A673 (cell line): ENCODE results near the gene GPR82. TPM values are rescaled to one million over a fixed set of nuclear protein-coding genes. Genes with fewer than 3 reads are reported as not detected.

Experiments used
- BruUV-seq: library from RNA; stranded (reverse); fragments of 400-500 nt; replicated peaks from 2 replicates; lab custom pipeline; 2021; lab: Mats Ljungman, UMichigan
- CTCF ChIA-PET: fragments of 300-600 bp; sonication (Branson Sonifier 250); formaldehyde crosslinking; loops from one replicate; lab custom pipeline; 2022; ENCODE audit warnings: antibody characterized with exemption; lab: Charles Lee
- POLR2A ChIA-PET: fragments of 300-600 bp; sonication (Branson Sonifier 250); formaldehyde crosslinking; loops from one replicate; lab custom pipeline; 2022; ENCODE audit warnings: antibody characterized with exemption; ENCODE audit not compliant: low non-redundant PET; lab: Charles Lee
- DNase-seq: peaks from one replicate; pipeline ENCODE4 v3.0.0-alpha.2; 2015; ENCODE audit warnings: low spot score
- H3K27ac ChIP-seq: fragments of 200-600 bp; sonication (generic); 2 replicates; pipeline ENCODE4 v1.5.1; 2016; ENCODE audit warnings: mixed run types, low read depth, mild to moderate bottlenecking, mixed read lengths, antibody characterized with exemption, low read length; ENCODE audit not compliant: poor library complexity, severe bottlenecking
- H3K27me3 ChIP-seq: fragments of 200-600 bp; sonication (generic); replicated peaks from 2 replicates; pipeline ENCODE4 v1.6.1; 2017; ENCODE audit warnings: mixed run types, low read depth, mild to moderate bottlenecking, mixed read lengths, antibody characterized with exemption, low read length; ENCODE audit not compliant: insufficient read depth, poor library complexity
- H3K36me3 ChIP-seq: fragments of 200-600 bp; sonication (generic); 2 replicates; pipeline ENCODE4 v1.6.1; 2016; ENCODE audit warnings: mixed run types, mild to moderate bottlenecking, mixed read lengths, antibody characterized with exemption, low read length; ENCODE audit not compliant: insufficient read depth, poor library complexity, severe bottlenecking
- H3K4me1 ChIP-seq: fragments of 200-600 bp; sonication (generic); 2 replicates; pipeline ENCODE4 v1.6.1; 2017; ENCODE audit warnings: mixed run types, mild to moderate bottlenecking, mixed read lengths, antibody characterized with exemption, low read length; ENCODE audit not compliant: insufficient read depth, poor library complexity, severe bottlenecking
- H3K4me3 ChIP-seq: fragments of 200-600 bp; sonication (generic); 2 replicates; pipeline ENCODE4 v1.5.1; 2016; ENCODE audit warnings: low read depth, mixed run types, mild to moderate bottlenecking, mixed read lengths, low read length; ENCODE audit not compliant: poor library complexity, severe bottlenecking
- H3K9me3 ChIP-seq: fragments of 200-600 bp; sonication (generic); 2 replicates; pipeline ENCODE4 v1.6.1; 2016; ENCODE audit warnings: mixed run types, low read depth, mild to moderate bottlenecking, mixed read lengths, antibody characterized with exemption, low read length; ENCODE audit not compliant: poor library complexity, severe bottlenecking
- EZH2 ChIP-seq: fragments of 200-600 bp; sonication (generic); IDR thresholded peaks from 2 replicates; pipeline ENCODE4 v1.6.1; 2017; ENCODE audit warnings: borderline replicate concordance, low read depth, mild to moderate bottlenecking, mixed read lengths, antibody characterized with exemption, low read length; ENCODE audit not compliant: poor library complexity, severe bottlenecking
- intact Hi-C: fragments of 100-400 bp; cut with micrococcal nuclease; formaldehyde crosslinking; loops from one replicate; pipeline ENCODE4 v1.10.0; 2022; ENCODE audit not compliant: unreplicated experiment
- total RNA-seq: library from RNA; stranded (reverse); gene quantifications from 2 replicates; pipeline ENCODE4 v1.2.3, GENCODE V29; 2021
- TF ChIP-seq, protein P1 (sequence below): fragments of 300-800, 200-600 bp; sonication (generic); conservative IDR thresholded peaks from 2 replicates; pipeline ENCODE4 v1.5.1; 2017; ENCODE audit warnings: low read depth, mild to moderate bottlenecking, antibody characterized with exemption, low read length, moderate library complexity, mixed read lengths

Gene GPR82
- total RNA-seq, 1 experiment from 2014 or later = not detected

DNA sequence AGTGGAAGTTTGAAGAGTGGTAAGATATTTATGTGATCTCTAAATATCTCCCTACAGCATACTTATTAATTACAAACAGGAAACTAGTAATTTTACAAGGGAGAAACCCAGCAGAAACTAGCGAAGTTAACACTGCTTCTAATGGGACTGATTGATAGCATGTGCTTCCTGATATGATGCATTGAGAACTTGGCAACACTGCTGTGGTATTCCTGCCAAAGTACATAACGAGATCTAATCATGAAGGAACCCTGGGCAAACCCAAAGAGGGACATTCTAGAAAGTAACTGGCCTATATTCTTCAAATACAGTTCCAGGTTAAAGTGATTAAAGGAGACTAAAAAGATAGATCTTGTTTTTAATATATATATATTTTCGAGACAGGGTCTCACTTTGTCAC lies 39.8 kb upstream of the GPR82 start:
- H3K4me1 ChIP-seq = no peaks in the 10 kb centered on the region
- POLR2A ChIA-PET = no interaction called here
- H3K27me3 ChIP-seq = no peaks in the 10 kb centered on the region
- H3K4me3 ChIP-seq = no peak overlapping the region
- no peaks in the 10 kb centered on the region for H3K9me3 ChIP-seq
- intact Hi-C loops = no loop called here
- no peak overlapping the region for H3K27ac ChIP-seq
- no TSS peak for BruUV-seq
- CTCF ChIA-PET = no interaction called here
- peak; percentile 21 for DNase-seq
- TF ChIP-seq, protein P1, sequence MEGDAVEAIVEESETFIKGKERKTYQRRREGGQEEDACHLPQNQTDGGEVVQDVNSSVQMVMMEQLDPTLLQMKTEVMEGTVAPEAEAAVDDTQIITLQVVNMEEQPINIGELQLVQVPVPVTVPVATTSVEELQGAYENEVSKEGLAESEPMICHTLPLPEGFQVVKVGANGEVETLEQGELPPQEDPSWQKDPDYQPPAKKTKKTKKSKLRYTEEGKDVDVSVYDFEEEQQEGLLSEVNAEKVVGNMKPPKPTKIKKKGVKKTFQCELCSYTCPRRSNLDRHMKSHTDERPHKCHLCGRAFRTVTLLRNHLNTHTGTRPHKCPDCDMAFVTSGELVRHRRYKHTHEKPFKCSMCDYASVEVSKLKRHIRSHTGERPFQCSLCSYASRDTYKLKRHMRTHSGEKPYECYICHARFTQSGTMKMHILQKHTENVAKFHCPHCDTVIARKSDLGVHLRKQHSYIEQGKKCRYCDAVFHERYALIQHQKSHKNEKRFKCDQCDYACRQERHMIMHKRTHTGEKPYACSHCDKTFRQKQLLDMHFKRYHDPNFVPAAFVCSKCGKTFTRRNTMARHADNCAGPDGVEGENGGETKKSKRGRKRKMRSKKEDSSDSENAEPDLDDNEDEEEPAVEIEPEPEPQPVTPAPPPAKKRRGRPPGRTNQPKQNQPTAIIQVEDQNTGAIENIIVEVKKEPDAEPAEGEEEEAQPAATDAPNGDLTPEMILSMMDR = no peak
- TF ChIP-seq EZH2 = no peak
- H3K36me3 ChIP-seq = no peaks in the 10 kb centered on the region

DNA sequence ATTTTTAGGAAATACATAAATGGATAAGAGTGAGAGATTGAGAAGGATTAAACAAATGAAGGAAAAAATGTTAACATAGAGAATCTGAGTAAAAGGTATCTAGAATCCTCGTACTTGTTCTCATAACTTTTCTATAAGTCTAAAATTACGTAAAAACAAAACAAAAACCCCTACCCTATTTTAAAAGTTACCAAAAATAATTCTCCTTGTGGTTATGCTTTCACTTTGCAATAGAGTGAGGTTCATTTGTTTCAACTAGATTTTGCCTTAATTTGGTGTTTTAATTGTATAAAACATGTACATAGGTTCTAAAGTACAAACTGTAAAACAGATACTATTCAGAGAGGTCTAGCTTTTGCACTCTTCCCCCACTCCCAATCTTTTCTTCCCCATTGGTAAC lies 39.0 kb upstream of the GPR82 start:
- Histone ChIP-seq H3K36me3 (no peaks in the 10 kb centered on the region), H3K27ac (no peak overlapping the region), H3K27me3 (no peaks in the 10 kb centered on the region), H3K9me3 (no peaks in the 10 kb centered on the region), H3K4me3 (no peak overlapping the region), H3K4me1 (no peaks in the 10 kb centered on the region)
- DNase-seq = no peak
- POLR2A ChIA-PET = no interaction called here
- CTCF ChIA-PET = no interaction called here
- intact Hi-C loops = no loop called here
- no TSS peak for BruUV-seq
- TF ChIP-seq EZH2 = no peak
- TF ChIP-seq, protein P1 = no peak

DNA sequence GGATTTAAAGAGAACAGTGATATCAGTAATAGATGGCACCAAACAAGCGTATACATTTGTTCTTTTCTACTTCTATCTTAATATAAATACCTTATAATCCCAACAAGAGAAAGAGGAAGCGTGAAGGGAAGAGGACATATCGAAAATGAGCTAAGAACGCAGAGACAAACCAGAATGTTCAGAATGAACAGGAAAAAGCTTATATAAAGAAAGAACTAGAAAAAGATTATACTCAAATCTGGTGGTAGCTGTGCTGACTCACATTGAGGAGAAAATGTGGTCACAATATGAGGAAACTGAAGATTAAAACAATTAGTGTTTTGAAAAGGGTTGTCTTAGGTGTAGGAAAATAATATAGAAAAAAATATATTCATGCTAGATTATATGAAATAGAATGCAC lies 37.2 kb upstream of the GPR82 start:
- POLR2A ChIA-PET = no interaction called here
- H3K27ac ChIP-seq = no peak overlapping the region
- DNase-seq = no peak
- TF ChIP-seq, protein P1 = no peak
- TF ChIP-seq EZH2 = no peak
- peaks cover 1% of the 10 kb centered on the region for H3K4me1 ChIP-seq
- H3K4me3 ChIP-seq = no peak overlapping the region
- no peaks in the 10 kb centered on the region for H3K36me3 ChIP-seq
- H3K9me3 ChIP-seq = no peaks in the 10 kb centered on the region
- intact Hi-C loops = no loop called here
- CTCF ChIA-PET = no interaction called here
- no peaks in the 10 kb centered on the region for H3K27me3 ChIP-seq
- BruUV-seq = no TSS peak
